AG08396 (cell line): ENCODE results near the gene BAG3.
A peak's percentile ranks its signal among the peaks of the same experiment; 100 is the strongest.
"Not testable (repeated sequence)": the region's sequence is repeated elsewhere in the genome, so short reads cannot be mapped to it uniquely, and the experiment has no call there.

Experiments used
- DNase-seq: peaks from one replicate; pipeline ENCODE4 v3.0.0; 2012; ENCODE audit warnings: low spot score, mixed read lengths

The BAG3 gene

GRCh38 chr10:119694608-119695007, 43.4 kb downstream of the BAG3 start:
- no peak for DNase-seq

- no peak for DNase-seq
Observed at GRCh38 chr10:119700321-119700954, 49.3 kb downstream of the BAG3 start.

GRCh38 chr10:119701861-119702260, 50.7 kb downstream of the BAG3 start:
- no peak for DNase-seq

- DNase-seq: no peak
Observed at GRCh38 chr10:119702583-119702982, 51.4 kb downstream of the BAG3 start.

- no peak for DNase-seq
Observed at GRCh38 chr10:119703903-119704508, 52.8 kb downstream of the BAG3 start.

GRCh38 chr10:119705434-119705831, 54.3 kb downstream of the BAG3 start:
- DNase-seq: no peak

GRCh38 chr10:119706521-119707278, 55.5 kb downstream of the BAG3 start:
- DNase-seq: no peak

GRCh38 chr10:119707331-119707730, 56.2 kb downstream of the BAG3 start:
- not testable (repeated sequence) for DNase-seq

GRCh38 chr10:119710935-119711334, 59.8 kb downstream of the BAG3 start:
- DNase-seq: not testable (repeated sequence)

- no peak for DNase-seq
Observed at GRCh38 chr10:119713744-119714483, 62.7 kb downstream of the BAG3 start.

- no peak for DNase-seq
Observed at GRCh38 chr10:119714484-119714816, 63.3 kb downstream of the BAG3 start.

- no peak for DNase-seq
Observed at GRCh38 chr10:119715628-119716505, 64.7 kb downstream of the BAG3 start.

- DNase-seq: no peak
Observed at GRCh38 chr10:119723161-119723560, 72.0 kb downstream of the BAG3 start.

GRCh38 chr10:119723624-119724023, 72.4 kb downstream of the BAG3 start:
- DNase-seq: no peak

GRCh38 chr10:119724593-119725516, 73.7 kb downstream of the BAG3 start:
- DNase-seq: no peak

GRCh38 chr10:119725517-119725827, 74.3 kb downstream of the BAG3 start:
- no peak for DNase-seq

- DNase-seq: peak; percentile 100
Observed at GRCh38 chr10:119725828-119726675, 74.9 kb downstream of the BAG3 start, which contains the start of gene INPP5F. Gene INPP5F, plus strand, starts transcription at chr10:119726050. Its CDS starts 213 bp downstream, at chr10:119726263.

- DNase-seq: no peak
Observed at GRCh38 chr10:119726676-119727261, 75.6 kb downstream of the BAG3 start.
